ENCODE measurements around the gene WNT5A. TPM values are rescaled to one million over a fixed set of nuclear protein-coding genes. Genes with fewer than 3 reads are reported as not detected.

The WNT5A gene
- total and polyA plus RNA-seq, 2 of the 4 experiments (the other 2 are of a cell fraction): 224 to 231 TPM

GRCh38 chr3:55473788-55474187, 13.3 kb downstream of the WNT5A start:
- Histone ChIP-seq H2BK120ac (ENCODE audit: low read depth, low read length) (no peak overlapping the region), H3K4me3 (ENCODE audit: insufficient read depth, low read depth, low read length) (no peak overlapping the region), H2AFZ (replicated peaks; ENCODE audit: low read length, poor library complexity) (no peak overlapping the region), H2BK20ac (ENCODE audit: low read depth, low read length) (no peak overlapping the region), H2AK5ac (ENCODE audit: low read depth, low read length) (no peak overlapping the region), H3K4me2 (ENCODE audit: low read depth, low read length) (0 out of 2 replicates have a peak overlapping the region, but pooled peaks have one; percentile 5), H4K20me1 (ENCODE audit: insufficient read depth, low read length) (peaks cover 56% of the 10 kb centered on the region), H3K4me1 (ENCODE audit: control insufficient read depth, insufficient read depth, low read length) (peaks cover 32% of the 10 kb centered on the region), H3K79me1 (ENCODE audit: low read depth in 1 of 2, low read length in 2 of 2) (peaks cover 27 to 67% of the 10 kb centered on the region in 2 experiments), H3K36me3 (ENCODE audit: control insufficient read depth, insufficient read depth, low read length) (peaks cover 72% of the 10 kb centered on the region), H3K9ac (ENCODE audit: low read depth, low read length) (peak overlapping the region; percentile 52; the same call in 1 of the 2 replicates), H3K27ac (ENCODE audit: insufficient read depth, low read length) (peak overlapping the region; percentile 12; the same call in 1 of the 2 replicates), H4K8ac (ENCODE audit: low read depth in 2 of 2, low read length in 2 of 2) (peak overlapping the region in 1 of 2 experiments; percentile 69; a peak in 2 of 4 replicates), H3K4ac (ENCODE audit: low read depth, low read length) (peak overlapping the region; percentile 3; the same call in 1 of the 2 replicates), H4K91ac (ENCODE audit: insufficient read depth, low read depth, low read length) (no peak overlapping the region), H3K56ac (ENCODE audit: extremely low read depth, insufficient read depth, low read length) (no peak overlapping the region), H3K23ac (ENCODE audit: low read depth, low read length) (peak overlapping the region; percentile 48), H2BK15ac (ENCODE audit: low read depth, low read length) (no peak overlapping the region), H3K9me3 (ENCODE audit: control insufficient read depth, insufficient read depth, low read length) (no peaks in the 10 kb centered on the region), H4K5ac (ENCODE audit: low read depth, low read length) (no peak overlapping the region), H3K9me1 (ENCODE audit: insufficient read depth, low read length) (peaks cover 32% of the 10 kb centered on the region), H3K27me3 (ENCODE audit: control insufficient read depth, insufficient read depth, low read length) (no peaks in the 10 kb centered on the region), H3K14ac (replicated peaks; ENCODE audit: low read depth, low read length) (peak overlapping the region; percentile 31; the same call in 1 of the 2 replicates), H2BK5ac (ENCODE audit: low read depth, low read length, poor library complexity, severe bottlenecking) (peak overlapping the region; percentile 37), H2AK9ac (replicated peaks; ENCODE audit: low read depth, low read length, poor library complexity) (no peak overlapping the region), H3K18ac (ENCODE audit: low read depth, low read length) (no peak overlapping the region; the same call in 1 of the 2 replicates)
- WGBS, 2 experiments (ENCODE audit: extremely low coverage in 2 of 2, insufficient read length in 1 of 2): 100% methylated on average over 2 of the region's 6 CpGs; no CpG with 5 or more reads in 1 of the 2 experiments
- no peak for ATAC-seq (ENCODE audit: low read depth)
- dilution Hi-C loops (cut with HindIII; ENCODE audit: low sequenced_read_pairs, unreplicated experiment) (no loop called here), in situ Hi-C loops (cut with MboI; ENCODE audit: low sequenced_read_pairs) (no loop called here), intact Hi-C loops (cut with micrococcal nuclease) (no loop called here)
- DNase-seq: no peak
- CTCF ChIA-PET: no interaction called here
- no peak for TF ChIP-seq NFE2L2 (IDR thresholded peaks at IDR 0.05; ENCODE audit: low read depth, low read length)
- POLR2A ChIA-PET (ENCODE audit: unreplicated experiment): no interaction called here
- BruUV-seq (replicated peaks): no TSS peak

Data from IMR-90 (cell line).